GM19351 (cell line): ENCODE results near the gene PRMT7.

Experiments
- ATAC-seq: cut with Tn5 transposase; IDR thresholded peaks from one replicate; pipeline ENCODE4 v1.9.1; 2021; ENCODE audit warnings: mild to moderate bottlenecking, moderate library complexity; ENCODE audit not compliant: unreplicated experiment

Gene PRMT7

DNA sequence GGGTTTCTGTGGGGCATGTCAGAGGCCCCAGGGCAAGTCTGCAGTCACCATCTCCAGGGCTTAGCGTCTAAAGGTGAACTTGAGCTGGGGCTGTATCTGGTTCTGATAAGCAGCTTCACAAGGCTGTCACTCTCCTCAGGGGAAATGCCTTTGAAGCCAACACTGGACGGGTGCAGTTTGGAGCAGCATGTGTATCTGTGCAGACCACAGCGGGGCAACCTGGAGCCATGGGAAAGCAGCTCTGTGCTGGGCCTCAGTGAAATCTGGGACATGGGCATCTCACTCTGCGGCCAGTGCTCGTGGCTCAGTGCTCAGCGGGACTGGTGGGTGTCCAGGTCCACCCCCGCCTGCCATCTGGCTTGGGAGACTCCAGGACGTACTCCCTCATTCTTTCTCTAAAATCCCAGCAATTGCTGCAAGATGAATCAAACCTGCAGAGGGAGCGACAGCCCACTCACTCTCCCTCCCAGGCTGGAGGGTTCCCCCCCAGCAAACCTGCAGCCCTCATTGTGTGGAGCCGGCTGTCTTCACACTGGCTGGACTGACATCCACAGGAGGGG is 63.5 kb downstream of the PRMT7 start:
- ATAC-seq: no peak

DNA sequence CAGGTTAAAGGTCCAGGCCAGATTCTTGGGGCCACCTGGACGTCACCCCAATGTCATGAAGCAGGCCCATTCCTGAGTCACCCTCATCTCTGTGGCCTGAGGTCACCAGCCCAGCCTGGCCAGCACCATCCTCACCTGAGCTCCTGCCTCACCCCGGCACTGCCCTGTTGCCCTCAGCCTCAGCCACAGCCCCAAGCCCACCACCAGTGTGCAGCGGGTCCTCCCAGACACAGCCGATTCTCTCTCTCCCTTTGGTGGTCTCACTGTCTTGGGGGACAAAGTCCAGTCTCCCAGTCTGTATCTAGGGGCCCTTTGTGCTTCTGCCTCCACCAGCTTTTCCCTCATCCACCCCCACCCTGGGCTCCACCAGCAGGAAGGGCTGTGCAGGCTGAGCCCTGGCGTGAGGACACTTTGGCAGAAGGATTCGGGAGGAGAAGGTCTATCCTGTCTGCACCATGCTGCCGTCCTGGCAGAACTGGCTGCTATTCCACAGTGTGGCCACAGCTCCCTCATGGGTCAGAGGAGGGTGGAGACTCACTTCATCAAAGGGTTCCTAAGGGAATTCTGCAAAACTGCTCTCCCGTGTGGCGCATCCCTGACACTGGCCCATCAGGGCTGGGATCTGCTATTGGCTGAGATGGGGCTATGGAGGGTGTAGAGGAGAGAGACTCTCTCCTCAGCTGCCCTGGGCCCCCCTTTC is 64.3 kb downstream of the PRMT7 start:
- no peak for ATAC-seq

DNA sequence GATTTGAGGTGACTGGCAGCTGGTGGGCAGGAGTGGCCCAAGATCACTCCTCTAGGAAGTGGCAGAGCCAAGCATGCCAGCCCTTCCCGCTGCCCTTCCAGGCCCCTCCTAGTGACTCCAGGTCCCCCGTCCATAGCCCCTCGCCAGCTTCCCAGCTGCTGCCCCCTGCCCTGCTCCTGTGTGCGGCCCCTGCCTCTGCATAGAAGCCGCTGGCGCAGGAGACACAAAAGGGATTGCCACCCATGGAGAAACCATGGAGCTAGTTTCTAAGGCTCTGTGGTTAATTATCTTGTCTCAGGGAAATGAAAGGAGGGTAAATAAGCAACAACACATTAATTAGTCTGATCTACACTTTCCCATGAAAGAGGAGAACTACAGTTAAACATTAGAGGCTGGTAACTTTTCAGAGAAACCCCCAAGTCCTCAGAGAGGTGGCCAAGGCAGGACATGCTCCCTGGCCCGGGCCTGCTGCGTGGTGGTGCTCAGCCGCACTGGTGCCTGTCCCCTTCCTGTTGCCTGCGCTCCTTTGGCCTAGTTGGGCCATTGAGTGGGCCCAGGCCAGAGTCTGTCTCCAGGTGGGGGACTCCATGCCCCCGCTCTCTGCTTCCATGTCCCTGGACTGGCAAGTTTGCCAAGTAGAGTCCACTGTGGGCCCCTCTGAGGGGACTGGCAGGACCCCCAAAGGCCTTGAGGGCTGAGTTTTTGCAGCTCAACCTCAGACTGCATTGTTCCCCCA is 65.2 kb downstream of the PRMT7 start:
- ATAC-seq: no peak

DNA sequence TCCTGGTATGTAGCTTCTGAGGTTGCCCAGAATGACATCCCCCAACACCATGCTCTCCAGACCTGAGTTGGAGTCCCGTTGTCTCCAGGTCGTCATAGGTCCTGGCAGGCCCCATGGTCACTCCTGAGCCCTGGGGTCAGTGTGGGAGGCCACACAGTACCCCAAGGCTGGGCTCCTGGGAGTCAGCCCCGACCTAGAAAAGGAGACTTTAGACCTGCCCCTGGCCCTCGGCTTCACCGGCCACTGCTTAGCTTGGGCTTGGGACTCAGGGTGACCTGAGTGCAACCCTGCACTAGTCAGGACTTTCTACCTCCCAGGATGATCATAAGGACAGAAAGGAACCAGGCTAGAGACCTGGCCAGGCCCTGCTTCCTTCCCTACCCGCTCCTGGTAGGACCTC is 65.8 kb downstream of the PRMT7 start:
- ATAC-seq: no peak

DNA sequence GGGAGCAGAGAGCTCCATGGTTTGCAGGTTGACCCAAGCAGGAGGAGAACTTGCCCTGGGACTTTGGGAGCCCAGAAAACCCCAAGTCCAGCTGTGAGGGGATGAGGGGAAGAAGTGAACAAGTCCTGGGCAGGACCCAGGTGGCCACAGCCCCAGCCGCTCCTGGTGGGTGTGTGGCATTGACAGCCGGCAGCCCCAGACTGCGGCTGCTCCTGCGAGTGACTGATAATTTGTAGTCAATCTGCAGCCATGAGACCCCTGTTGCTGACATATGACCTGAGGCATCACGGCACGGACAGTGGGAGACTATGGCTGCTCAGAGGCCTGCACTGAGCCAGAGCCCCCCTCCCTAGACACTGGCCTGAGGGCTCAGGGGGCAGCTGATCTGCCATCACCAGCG is 66.4 kb downstream of the PRMT7 start:
- ATAC-seq: no peak

DNA sequence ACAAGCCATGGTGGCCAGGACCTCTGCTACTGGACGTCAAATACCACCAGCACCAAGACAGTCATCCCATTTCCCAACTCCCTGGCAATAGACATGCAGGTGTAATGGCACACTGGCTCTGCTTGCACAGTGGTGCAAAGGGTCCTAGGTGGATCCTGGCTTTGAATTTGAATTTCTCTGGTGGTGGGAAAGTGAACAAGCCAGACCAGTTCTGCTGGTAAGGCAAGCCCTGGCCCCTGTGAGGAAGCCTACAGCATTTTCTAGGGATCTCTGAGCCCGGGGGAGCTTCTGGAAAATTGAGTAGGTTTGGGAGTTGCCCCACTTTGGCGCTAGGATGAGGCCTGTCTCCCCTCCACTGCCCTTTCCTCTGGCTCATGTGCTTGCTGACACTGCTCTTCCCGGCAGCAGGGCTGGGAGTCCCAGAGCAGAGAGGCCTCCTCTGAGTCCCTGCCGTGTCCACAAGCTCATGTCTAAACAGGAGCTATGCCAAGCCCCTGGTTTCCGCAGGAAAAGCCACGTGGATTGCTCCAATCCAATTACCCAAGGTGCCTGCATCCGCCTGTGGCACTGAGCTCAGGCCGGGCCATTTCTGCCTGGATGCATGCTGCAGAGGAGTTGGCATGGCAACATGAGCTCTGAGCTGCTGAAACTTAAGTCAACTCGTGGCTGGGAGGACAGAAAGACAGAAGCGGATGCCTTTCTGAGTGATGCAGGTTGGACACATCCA is 67.0 kb downstream of the PRMT7 start:
- ATAC-seq: no peak

DNA sequence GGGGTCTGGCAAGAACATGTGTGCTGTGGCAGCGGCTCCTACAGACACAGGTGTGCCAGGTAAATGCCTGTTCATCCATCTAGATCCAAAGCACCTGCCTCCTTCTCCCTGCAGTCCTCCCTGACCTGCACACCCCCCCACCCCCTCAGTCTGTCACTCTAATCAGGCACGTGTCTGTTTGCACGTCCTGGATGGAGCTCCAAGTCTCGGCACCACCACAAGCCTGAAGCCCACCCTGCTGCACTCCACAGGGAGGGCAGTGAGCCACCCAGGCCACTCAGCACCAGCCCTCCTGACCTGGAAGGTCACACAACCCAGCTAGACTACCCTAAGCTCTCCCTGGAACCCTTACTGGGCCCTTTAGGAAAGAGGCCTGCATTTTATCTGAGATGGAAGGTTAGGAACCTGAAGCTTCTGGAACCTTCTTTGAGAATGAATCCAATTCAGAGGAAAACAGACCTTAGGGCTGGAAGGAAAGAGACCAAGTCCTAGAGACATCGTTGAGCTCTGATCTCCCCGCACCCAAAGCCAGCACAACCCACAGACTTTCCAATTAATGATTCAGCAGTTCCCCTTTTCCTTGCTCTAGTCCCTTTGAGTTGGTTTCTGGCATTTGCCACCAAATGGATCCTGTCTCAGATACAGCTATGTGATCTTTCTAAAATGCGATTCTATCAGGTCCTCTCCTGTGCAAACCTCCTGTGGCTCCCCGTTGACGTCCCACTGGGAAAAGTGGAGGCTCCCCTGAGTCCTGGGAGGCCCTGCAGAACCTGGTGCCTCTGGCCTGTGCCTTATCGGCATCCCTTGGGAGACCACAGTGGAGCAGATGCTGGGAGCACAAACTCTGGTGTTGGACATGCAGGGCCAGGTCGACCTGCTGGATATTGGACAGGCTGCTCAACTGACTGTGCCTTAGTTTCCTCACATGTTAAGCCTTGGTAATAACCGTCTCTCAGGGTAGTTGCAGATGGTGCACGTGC is 67.9 kb downstream of the PRMT7 start:
- ATAC-seq: no peak

DNA sequence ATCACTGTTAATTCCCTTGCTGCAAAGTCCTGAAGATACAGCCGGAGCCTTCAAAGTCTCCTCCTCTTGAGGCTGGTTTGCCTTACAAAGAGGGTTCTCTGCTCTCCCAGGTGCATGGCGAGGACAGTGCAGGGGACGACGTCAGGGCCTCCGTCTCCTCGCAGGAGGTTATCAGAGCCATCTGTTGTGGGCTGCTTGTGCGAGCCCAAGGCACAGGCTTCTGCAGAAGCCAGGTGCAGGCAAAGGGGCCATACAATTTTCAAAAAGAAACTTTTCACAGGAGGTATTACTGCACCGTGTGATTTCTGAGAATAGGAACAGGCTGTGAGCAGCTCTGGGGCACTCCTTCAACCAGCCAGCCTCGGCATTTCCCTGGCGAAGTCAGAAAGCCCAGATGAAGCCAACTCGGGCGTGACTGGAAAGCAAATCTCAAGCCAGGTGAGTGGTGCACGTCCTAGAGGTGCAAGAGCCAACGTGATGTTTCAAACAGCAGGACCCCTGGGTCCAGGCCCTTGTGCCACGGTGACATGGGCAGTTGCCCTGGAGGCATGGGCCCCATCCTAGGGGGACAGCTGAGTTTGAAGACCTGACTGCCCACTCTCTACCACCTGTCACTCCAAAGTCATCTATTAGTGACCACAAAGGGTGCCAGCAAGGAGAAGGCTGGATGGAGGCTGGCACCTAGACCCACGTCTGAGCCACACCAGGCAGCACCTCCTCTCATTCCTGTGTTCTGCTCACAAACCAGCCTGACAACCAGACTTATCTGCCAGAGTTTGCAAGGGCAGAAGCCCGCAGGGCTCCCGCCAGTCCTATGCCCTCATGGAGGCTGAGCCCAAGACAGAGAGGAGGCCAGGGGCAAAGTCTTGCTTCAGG is 68.9 kb downstream of the PRMT7 start:
- no peak for ATAC-seq

DNA sequence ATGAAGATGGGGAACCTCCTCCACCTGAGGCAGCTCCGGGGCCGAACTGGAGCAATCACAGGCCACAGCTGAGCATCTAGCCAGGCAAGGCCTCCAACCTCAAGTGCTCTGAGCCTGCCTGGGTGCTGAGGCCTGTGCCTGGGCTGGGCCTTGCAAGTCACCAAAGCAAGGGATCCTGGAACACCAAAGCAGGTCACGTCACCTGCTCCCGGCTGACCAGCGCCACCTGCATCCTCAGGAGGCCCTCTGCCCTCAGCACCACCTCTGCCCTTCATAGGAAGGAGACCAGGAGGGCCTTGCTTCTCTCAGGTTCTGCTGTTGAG is 69.5 kb downstream of the PRMT7 start:
- no peak for ATAC-seq

DNA sequence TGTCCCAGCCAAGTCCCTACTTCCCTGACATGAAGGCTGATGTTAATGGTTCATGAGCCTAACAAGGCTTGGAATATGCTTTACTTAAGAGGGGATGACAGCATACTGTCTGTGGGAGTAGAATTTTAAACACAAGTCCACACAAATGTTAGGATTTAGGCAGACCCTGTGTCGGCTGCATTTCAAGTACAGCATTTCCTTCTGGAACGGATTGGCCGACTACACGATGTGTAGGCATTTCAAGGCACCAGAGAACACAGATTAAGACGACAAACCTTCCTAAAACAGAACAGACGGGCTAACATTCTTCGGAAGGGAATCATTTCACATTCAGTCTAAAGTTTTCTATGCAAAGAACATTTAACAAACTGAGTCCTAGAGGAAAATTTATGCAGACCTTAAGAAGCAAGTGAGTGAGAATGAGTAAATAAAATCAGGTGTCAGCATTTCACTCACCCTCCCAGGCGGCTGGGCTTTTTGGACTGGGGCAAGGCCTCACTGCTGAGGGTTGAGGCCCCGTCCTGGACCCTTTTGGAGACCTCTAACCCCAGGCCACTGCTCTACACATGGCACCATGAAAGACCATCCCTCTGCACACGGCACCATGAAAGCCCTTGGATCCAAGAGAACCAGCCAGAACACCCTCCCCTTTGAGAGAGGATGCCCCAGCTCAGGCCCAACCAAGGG is 70.0 kb downstream of the PRMT7 start:
- ATAC-seq: no peak

DNA sequence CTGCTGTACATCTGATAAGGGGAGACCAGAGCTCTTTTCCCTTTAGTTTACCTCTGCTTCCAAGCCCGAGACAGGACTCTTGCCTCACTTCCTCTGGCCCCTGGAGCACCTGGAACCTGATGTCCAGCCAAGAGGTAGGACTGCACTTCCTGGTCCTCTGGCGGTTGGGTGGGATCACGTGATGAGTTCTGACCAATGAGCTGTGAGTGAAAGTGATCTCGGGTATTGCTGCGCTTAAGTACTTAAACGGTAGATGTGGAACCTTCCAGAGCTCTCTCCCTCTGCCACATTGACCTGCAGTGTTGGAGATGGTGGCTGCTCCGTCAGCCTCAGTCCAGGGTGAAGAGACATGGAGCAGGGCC is 70.5 kb downstream of the PRMT7 start:
- ATAC-seq: no peak

DNA sequence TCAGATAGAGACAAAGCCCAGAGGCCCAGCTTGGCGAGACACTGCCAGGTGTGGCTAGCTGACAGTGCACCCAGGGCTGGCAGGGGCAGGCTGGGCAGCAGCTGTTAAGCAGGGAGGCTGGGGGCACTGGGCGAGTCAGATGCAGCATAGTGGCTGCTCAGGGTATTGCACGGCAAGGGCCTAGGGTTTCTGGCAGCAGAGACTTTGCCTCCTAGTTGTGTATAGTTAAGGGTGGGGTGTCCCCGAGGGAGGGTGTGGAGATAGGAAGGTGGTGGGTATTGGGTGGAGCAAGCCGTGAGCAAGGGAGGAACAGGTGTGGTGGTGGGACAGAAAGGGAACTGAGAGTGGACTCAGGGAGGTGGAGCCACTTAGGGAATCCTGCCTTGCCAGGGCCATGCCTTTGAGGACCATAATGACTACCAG is 71.5 kb downstream of the PRMT7 start:
- ATAC-seq: no peak

DNA sequence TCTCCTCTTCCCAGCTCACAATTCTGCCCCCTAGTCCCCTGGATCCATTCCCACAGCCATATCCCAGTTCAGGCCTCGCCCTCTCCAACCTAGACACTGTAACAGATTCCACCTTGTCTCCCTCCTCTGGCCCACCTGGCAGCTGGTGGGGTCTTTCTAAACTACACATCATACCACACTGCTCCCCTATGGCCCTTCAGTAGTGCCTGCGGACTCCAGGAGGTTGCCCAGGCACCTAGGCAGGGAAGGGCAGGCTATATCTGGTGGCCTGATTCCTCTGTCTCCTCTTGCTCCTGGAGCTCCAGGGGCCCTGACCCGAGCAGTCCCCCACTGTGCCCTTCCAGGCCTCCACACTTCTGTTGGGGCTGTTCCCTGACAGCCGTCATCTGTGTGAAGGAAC is 73.0 kb downstream of the PRMT7 start:
- ATAC-seq: no peak

DNA sequence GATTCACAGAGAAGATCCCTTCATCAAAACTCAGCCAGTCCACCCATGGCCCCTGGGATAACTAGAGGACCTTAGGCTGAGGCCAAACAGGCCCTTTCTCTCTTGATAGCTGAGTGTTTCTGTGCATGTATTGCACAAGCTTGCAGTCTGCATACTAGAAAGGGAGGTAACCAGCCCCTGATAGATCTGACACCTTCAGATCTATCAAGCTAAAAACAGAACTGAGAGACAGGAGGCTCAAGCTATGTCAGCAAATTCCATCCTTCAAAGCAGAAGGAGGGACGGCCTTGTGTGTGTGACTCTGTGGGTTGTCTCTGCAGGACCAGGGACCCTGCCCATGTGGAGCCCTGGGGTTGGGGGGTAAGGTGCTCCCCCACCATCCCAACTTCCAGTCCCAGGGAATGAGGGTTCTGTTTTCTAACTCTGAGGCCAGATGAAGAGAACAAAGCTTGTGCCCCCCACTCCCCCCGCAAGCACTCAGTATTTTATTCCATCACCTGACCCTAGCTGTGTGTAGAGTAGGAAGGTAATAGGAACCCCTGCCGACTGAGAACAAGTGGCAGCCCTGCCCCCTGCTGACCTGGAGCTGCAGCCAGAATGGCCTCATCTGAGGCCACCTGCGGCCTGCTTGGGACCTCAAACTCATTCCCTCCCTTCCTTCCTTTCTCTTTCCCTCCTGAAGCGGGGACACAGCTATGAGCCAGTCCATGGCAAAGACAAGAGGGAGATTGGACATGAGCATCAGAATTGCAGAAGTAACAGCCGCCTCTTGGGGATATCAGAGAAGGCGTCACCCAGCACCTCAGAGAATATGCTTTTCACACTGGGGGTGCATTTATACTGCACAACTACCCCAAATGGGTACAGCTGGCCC is 73.7 kb downstream of the PRMT7 start:
- ATAC-seq: no peak

DNA sequence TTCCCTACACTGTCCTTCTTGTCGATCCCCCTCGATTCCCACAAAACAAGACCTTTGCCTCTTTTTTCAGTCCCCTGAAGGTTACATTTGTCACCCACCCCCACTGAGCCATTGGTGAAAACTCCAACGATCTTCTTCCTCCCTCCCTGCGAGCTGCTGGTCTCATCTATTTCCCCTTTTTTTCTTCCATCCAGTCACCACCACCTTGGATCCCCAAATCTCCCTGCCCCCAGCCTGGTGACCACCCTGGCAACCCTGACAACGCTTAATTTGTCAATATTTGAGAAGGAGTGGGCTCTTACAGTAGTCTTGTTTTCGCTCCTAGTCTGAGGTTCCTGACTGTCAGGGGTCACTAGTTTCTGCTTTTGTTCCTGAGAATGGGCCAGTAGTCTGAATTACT is 74.6 kb downstream of the PRMT7 start:
- no peak for ATAC-seq

DNA sequence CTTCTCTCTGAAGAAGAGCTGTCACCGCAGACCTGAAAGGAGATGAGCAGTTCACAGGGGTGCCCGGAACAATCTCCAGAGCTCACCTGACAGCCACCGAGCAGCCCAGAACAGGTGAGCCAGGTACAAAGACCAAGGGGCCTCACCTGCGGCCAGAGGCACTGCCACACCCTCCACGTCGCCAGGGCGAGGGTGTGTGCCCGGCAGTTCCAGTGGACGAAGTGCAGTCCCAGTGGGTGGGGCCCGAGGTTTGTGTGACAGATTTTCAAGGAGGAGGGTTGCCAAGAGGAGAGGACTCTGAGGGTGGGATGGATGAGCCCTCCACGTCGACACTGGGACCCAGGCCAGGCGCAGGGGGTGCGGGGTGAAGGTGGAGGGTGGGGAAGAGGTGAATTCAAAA is 75.8 kb downstream of the PRMT7 start:
- ATAC-seq: no peak

DNA sequence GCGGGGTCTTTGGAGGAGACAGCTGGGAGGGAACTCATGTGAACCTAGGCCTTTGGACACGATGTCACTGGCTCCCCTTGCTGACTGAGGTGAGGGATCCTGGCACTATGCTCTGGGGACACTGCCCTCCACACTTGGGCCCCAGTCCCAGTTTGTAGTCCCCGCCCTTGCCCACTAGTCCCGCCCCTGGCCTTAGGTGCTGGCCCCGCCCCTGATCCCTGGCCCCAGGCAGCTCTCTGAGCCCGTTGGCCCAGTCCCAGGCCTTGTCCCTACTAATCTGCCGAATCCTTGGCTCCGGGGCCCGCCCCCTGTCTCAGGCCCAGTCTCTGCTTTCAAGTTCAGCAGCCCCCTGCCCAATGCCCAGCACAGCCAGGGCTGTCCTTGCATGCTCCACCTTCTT is 76.5 kb downstream of the PRMT7 start:
- no peak for ATAC-seq

DNA sequence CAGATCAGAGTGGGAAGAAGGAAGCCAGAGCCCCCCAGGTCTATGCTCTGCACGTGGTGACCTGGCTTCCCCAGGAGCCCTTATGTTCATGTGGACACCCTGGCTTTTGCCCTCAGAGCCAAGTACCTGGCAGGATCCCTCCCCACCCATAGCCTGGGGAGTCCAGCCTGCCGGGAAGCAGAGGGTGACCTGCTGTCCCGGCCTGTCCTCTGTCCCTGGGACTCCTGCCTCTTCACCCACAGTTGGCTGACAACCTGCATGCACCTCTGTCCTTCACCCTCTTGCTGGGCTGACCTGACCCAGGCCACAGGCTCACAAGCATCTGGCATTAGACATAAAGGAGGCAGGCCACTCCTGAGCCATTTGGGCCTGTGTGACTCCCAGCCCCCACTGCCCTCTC is 77.3 kb downstream of the PRMT7 start:
- ATAC-seq: no peak
